Measurements from ENCODE around the gene STX17.
"Not testable (repeated sequence)": the region's sequence is repeated elsewhere in the genome, so short reads cannot be mapped to it uniquely, and the experiment has no call there.

Gene STX17

GRCh38 chr9:99906403-99907207, at the start of gene STX17:
Gene STX17 (plus strand): TSS chr9:99906654. CDS start chr9:99915240, 8,586 bp downstream.
- peak; percentile 91 for DNase-seq (ENCODE audit: low spot score)
- peak within 1 kb of the TSS; percentile 87 for H3K27ac ChIP-seq
- TF ChIP-seq CTCF (conservative IDR thresholded peaks at IDR 0.05; ENCODE audit: low read depth), result 0 out of 2 replicates have a peak, but pooled peaks have one; percentile 11
- ChIA-PET POLR2A (ENCODE audit: low non-redundant PET) (no interaction called here), CTCF (no interaction called here)

- CTCF ChIA-PET, result interaction anchor here (0.6 to 0.7 kb wide), 2 partner anchors 14 to 33 kb away, joined by 4 to 5 read pairs; no protein-coding TSS in a partner anchor
- DNase-seq (ENCODE audit: low spot score); POLR2A ChIA-PET (ENCODE audit: low non-redundant PET); H3K27ac ChIP-seq: not testable (repeated sequence)
These were observed 48.9 kb upstream of the STX17 start for GRCh38 chr9:99857576-99857975.

- DNase-seq (ENCODE audit: low spot score), result no peak
- ChIA-PET POLR2A (ENCODE audit: low non-redundant PET) (no interaction called here), CTCF (interaction anchor here (0.7 kb wide), 1 partner anchor 13 kb away, joined by 5 read pairs; no protein-coding TSS in a partner anchor)
- TF ChIP-seq CTCF (conservative IDR thresholded peaks at IDR 0.05; ENCODE audit: low read depth), result no peak
- H3K27ac ChIP-seq, result no peak overlapping the region
These were observed 48.4 kb upstream of the STX17 start for GRCh38 chr9:99858087-99858486.

GRCh38 chr9:99859243-99859980, 47.0 kb upstream of the STX17 start:
- DNase-seq (ENCODE audit: low spot score), result no peak
- POLR2A ChIA-PET (ENCODE audit: low non-redundant PET), result no interaction called here
- CTCF ChIA-PET, result interaction anchor here (0.6 kb wide), 1 partner anchor 101 kb away, joined by 3 read pairs; no protein-coding TSS in a partner anchor
- no peak overlapping the region for H3K27ac ChIP-seq
- TF ChIP-seq CTCF (conservative IDR thresholded peaks at IDR 0.05; ENCODE audit: low read depth), result no peak

- no peak for TF ChIP-seq CTCF (conservative IDR thresholded peaks at IDR 0.05; ENCODE audit: low read depth)
- CTCF ChIA-PET, result interaction anchor here (0.7 kb wide), 1 partner anchor 121 kb away, joined by 3 read pairs; no protein-coding TSS in a partner anchor
- DNase-seq (ENCODE audit: low spot score), result no peak
- POLR2A ChIA-PET (ENCODE audit: low non-redundant PET), result interaction anchor here (0.6 kb wide), 1 partner anchor 273 kb away, joined by 3 read pairs; no protein-coding TSS in a partner anchor
- H3K27ac ChIP-seq, result no peak overlapping the region
These were observed 46.2 kb upstream of the STX17 start for GRCh38 chr9:99860266-99860665.

- ChIA-PET POLR2A (ENCODE audit: low non-redundant PET) (no interaction called here), CTCF (no interaction called here)
- no peak for TF ChIP-seq CTCF (conservative IDR thresholded peaks at IDR 0.05; ENCODE audit: low read depth)
- no peak for DNase-seq (ENCODE audit: low spot score)
- no peak overlapping the region for H3K27ac ChIP-seq
These were observed 42.5 kb upstream of the STX17 start for GRCh38 chr9:99863955-99864354.
